Muscle layer of duodenum (tissue), 2 donors: ENCODE measurements around the gene NLGN1.
"Not testable (repeated sequence)": the region's sequence is repeated elsewhere in the genome, so short reads cannot be mapped to it uniquely, and the experiment has no call there.

Experiments used
- H3K27ac ChIP-seq: one replicate; pipeline ENCODE4 v1.7.0; 2013; ENCODE audit warnings: mild to moderate bottlenecking, low read length
- H3K27me3 ChIP-seq: one replicate; pipeline ENCODE4 v1.7.0; 2013; ENCODE audit warnings: low read depth, mild to moderate bottlenecking, control low read depth, low read length
- H3K36me3 ChIP-seq, 2 donors: one replicate each; pipeline ENCODE4 v1.7.0; 2013; ENCODE audit warnings: low read length in 2 of 2, control low read depth in 1 of 2, mild to moderate bottlenecking in 1 of 2; ENCODE audit not compliant: insufficient read depth in 2 of 2, control insufficient read depth in 1 of 2
- H3K4me1 ChIP-seq, 2 donors: one replicate each; pipeline ENCODE4 v1.7.0; 2013; ENCODE audit warnings: low read length in 2 of 2, mild to moderate bottlenecking in 2 of 2, control low read depth in 1 of 2, moderate library complexity in 1 of 2; ENCODE audit not compliant: insufficient read depth in 2 of 2, control insufficient read depth in 1 of 2
- H3K4me3 ChIP-seq, 2 donors: one replicate each; pipeline ENCODE4 v1.7.0; 2013; ENCODE audit warnings: low read length in 2 of 2, low read depth in 1 of 2, mild to moderate bottlenecking in 1 of 2
- H3K9me3 ChIP-seq, 2 donors: one replicate each; pipeline ENCODE4 v1.7.0; 2013; ENCODE audit warnings: low read length in 2 of 2, control low read depth in 1 of 2, mild to moderate bottlenecking in 1 of 2; ENCODE audit not compliant: control insufficient read depth in 1 of 2
- donor health status: healthy.

NLGN1 gene

DNA sequence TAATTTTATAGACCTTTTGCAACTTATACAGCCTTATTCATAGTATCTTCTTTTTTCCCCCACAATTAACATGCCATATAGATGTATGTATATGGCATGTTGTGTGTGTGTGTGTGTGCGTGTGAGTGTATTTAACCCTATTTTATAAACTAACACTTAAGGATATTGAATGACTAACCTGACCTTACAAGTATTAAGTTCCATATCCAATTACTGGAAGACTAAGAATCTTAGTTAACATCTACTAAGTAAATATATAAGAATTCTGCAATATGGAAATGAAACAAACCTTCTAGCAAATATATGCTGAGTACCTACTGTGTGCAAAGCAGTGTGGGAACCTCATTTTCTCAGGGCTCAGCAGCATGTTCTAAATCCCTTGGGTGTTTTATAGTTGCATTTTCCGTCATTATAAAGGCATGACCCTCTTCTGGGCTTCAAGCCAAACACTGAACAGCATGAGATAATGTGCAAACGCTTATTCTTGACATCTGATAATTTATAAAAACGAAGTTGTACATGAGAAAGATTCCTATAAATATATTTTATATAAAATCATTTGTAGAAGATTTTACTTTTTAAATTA is 105.5 kb downstream of the NLGN1 start:
- Histone ChIP-seq H3K27ac (no peak overlapping the region), H3K4me1 (peaks cover 0 to 3% of the 10 kb centered on the region in 2 donors)

DNA sequence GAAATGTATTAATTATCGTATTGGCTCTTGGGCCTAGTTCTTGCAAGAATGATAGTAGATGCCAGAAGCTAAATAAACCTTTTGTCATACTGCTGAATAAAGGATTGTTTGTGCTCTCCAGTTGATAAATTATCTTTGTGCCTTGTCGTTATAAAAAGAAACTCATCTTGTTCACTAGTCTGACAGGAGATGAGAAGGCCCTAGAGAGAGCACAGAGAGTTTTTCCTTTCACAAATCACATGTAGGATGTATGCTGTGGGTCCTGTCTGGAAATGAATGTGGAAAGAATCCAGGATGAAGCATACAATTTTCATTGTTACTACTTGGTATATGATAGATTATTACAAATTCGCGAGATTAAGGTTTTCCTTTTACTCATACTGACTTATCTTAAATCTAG is 113.0 kb downstream of the NLGN1 start:
- H3K27ac ChIP-seq = no peak overlapping the region
- H3K27me3 ChIP-seq = no peaks in the 10 kb centered on the region
- no peaks in the 10 kb centered on the region for H3K9me3 ChIP-seq
- no peaks in the 10 kb centered on the region for H3K4me1 ChIP-seq
- H3K36me3 ChIP-seq = no peaks in the 10 kb centered on the region
- no peak overlapping the region for H3K4me3 ChIP-seq

More for the DNA sequence above, 105.5 kb downstream of the NLGN1 start:
- no peak overlapping the region for H3K4me3 ChIP-seq
- no peaks in the 10 kb centered on the region for H3K27me3 ChIP-seq
- H3K9me3 ChIP-seq = no peaks in the 10 kb centered on the region
- H3K36me3 ChIP-seq = no peaks in the 10 kb centered on the region

DNA sequence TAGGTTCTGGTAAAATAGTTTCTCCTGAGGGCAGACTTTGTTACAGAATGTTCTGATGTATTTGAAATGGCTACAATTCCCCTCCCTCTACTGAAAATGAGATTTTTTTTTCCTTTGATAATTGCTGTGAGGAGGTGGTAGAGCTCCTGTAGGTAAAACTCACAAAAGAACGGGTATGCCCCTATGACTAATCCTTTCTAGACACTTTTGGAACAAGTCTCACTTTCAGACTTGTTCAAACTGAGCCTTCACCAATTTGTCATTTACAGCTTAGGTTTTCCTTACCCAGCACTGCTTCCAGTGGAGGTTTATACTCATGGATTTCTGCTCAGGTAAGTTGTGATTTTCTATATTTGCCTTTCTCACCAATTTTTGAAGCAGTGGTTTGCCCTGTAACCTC is 115.6 kb downstream of the NLGN1 start:
- Histone ChIP-seq H3K9me3 (no peaks in the 10 kb centered on the region), H3K4me1 (no peaks in the 10 kb centered on the region), H3K36me3 (no peaks in the 10 kb centered on the region), H3K4me3 (no peak overlapping the region), H3K27ac (no peak overlapping the region), H3K27me3 (no peaks in the 10 kb centered on the region)

DNA sequence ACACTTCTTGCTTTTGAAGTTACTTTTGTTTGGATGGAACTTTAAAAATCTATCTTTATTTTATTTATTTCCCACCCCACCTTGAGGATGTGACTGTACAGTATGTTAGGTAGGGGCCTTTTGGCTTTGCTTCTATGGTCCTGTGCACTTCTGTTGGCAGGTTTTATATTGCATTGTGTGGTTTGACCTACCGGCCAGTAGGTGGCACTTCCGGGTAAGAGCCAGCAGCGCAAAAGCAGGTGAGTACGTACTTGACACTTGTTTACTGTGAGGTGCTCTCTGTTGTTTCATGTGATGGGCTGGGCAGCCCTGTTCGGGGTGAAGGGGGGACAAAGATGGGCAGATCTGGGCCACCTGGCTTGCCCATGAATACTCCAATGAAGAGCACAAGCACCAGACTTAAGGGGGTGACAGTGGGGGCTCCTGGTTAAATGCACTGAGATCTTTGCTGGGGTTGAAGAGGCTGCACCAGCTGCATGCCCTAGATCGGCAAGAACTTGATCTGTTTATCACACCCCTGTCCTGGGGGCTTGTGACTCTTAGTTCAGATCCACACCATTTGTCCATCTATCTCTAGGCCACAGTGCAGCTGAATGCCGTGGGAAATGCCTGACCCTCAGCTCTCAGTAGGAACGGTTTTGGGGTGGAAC is 131.6 kb downstream of the NLGN1 start:
- Histone ChIP-seq H3K27me3 (no peaks in the 10 kb centered on the region), H3K4me3 (no peak overlapping the region), H3K4me1 (no peaks in the 10 kb centered on the region), H3K9me3 (peaks cover 0 to 19% of the 10 kb centered on the region in 2 donors), H3K36me3 (no peaks in the 10 kb centered on the region), H3K27ac (no peak overlapping the region)

DNA sequence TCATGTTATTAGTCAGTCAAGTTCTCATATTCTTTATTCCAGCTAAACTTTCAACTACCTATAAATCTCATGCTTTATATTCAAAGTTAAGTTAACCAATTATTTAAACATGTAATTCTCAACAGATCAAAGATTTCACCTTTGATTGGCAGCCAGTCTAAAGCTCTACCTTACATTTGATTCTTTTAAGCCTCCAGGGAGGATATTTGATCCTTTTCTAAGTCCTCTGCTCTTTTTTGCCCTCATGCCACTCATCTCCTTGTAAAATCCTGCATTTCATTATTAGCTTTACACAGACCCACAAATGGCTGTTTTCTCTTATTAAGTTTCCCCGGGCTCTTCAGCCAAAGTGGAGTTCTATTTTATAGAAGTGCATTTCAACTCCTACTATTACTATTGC is 134.1 kb downstream of the NLGN1 start:
- H3K9me3 ChIP-seq = peaks cover 0 to 11% of the 10 kb centered on the region in 2 donors
- no peak overlapping the region for H3K27ac ChIP-seq
- H3K4me1 ChIP-seq = no peaks in the 10 kb centered on the region
- H3K27me3 ChIP-seq = no peaks in the 10 kb centered on the region
- H3K4me3 ChIP-seq = no peak overlapping the region
- no peaks in the 10 kb centered on the region for H3K36me3 ChIP-seq

DNA sequence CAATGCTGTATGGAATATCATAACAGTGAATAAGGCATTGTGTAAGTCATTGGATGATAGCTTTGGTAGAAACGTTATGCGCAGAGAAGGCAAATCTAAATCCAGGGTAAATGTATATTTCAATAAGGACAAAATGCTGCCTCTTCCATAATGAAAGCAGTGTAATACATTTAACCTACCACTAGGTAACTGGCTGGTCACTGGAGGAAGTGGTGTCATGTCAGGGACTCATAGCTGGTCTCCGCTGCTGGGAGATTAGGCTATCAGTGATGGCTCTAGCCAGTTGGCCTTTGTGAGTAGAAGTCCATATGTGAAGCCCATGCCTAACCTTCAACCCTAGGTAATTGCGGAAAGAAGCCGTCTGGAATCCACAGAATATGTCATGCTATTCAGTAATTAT is 140.9 kb downstream of the NLGN1 start:
- H3K36me3 ChIP-seq = no peaks in the 10 kb centered on the region
- H3K27ac ChIP-seq = no peak overlapping the region
- no peaks in the 10 kb centered on the region for H3K27me3 ChIP-seq
- no peaks in the 10 kb centered on the region for H3K9me3 ChIP-seq
- no peaks in the 10 kb centered on the region for H3K4me1 ChIP-seq
- no peak overlapping the region for H3K4me3 ChIP-seq

DNA sequence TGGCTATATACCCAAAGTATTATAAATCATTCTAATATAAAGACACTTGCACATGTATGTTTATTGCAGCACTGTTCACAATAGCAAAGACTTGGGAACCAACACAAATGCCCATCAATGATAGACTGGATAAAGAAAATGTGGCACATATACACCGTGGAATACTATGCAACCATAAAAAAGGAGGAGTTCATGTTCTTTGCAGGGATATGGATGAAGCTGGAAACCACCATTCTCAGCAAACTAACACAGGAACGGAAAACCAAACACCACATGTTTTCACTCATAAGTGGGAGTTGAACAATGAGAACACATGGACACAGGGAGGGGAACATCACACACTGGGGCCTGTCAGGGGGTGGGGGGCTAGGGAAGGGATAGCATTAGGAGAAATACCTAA is 148.0 kb downstream of the NLGN1 start:
- H3K27ac ChIP-seq, H3K36me3 ChIP-seq, H3K9me3 ChIP-seq, H3K4me1 ChIP-seq, H3K27me3 ChIP-seq, H3K4me3 ChIP-seq: not testable (repeated sequence)

DNA sequence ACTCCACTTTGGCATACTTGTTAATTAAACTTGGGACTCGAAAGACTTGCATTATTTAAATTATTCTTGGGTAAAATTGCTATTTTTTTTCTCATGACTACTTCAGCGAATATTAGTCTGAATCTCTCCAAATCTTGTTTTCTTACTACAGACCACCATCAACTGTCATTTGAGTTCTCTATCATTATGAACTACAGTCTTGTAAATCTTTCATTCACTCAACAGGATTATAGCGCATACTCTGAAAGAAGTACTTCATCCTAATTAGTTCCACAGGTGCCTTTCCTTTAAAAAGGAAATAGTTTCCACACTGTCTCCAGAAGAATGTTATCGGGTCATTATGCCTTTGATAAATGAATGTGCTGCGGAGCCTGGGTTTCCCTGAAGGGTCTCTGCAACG is 149.5 kb downstream of the NLGN1 start:
- Histone ChIP-seq H3K4me1 (no peaks in the 10 kb centered on the region), H3K27ac (no peak overlapping the region), H3K27me3 (no peaks in the 10 kb centered on the region), H3K36me3 (no peaks in the 10 kb centered on the region), H3K4me3 (no peak overlapping the region), H3K9me3 (no peaks in the 10 kb centered on the region)

DNA sequence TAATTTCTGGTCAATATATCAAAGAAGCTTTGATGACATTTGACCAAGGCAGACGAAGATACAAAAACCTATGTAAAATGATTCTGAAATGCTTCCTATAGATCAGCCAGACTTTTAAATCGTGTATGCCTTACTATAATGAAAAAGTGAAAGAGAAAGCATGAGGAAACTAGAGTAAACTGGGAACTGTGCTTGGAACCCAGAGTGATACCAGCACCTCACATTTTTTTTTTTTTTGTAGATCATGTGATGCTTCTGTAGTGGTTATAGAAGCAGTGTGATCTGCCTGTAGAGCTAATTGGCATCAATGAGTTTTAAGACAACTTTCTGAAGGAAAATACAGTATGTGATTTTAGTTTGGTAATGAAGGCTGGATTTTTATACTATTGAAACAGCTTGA is 150.7 kb downstream of the NLGN1 start:
- H3K4me3 ChIP-seq = no peak overlapping the region
- no peak overlapping the region for H3K27ac ChIP-seq
- H3K4me1 ChIP-seq = no peaks in the 10 kb centered on the region
- H3K9me3 ChIP-seq = no peaks in the 10 kb centered on the region
- no peaks in the 10 kb centered on the region for H3K36me3 ChIP-seq
- H3K27me3 ChIP-seq = no peaks in the 10 kb centered on the region

DNA sequence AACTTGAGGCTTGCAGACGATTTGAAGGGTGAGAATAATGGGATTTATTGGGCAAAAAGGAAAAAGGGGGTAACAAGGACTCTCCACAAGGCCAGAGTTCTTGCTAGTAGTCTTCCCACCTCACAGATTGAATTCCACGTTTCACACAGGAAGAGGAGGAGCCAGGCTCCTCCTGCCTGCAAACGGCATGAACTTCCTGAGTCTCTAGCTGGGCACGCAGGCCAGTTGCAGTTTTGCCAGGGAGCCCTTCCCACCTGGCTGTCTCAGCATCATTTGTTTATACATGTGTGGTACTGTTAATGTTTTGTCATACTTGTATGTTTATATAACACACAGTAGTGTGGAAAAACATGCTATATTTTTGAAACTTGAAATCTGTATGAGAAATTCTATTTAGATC is 155.0 kb downstream of the NLGN1 start:
- Histone ChIP-seq H3K4me1 (no peaks in the 10 kb centered on the region), H3K27ac (no peak overlapping the region), H3K36me3 (no peaks in the 10 kb centered on the region), H3K27me3 (no peaks in the 10 kb centered on the region), H3K9me3 (no peaks in the 10 kb centered on the region), H3K4me3 (no peak overlapping the region)

DNA sequence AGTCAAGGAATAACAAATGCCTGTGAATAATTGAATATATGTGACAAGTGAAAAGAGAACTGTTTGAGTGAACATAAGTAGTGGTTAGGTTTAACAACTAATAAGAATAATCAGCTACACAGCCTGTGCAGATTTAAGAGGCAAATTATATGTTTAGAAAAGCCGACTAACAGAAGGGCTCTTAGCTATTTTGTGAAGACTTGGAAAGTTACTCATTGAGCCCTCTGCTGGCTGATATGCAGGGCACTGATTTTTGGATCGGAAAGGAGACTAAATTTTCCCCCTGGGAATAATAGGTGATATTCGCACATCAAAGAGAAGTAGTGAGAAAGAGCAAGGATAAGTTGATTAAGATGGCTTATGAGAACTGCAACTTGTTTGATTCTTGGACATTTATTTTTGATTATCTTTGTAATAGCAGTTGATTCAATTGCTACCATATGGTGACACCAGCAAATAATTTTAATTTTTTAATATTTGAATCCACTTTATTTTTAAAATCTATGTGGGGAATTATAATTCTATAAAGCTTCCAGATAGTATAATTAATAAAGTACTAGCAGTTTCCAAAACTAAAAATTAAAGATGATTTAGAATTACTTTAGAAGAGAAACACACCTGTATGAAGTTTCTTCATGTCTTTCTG is 156.2 kb downstream of the NLGN1 start:
- no peak overlapping the region for H3K27ac ChIP-seq
- H3K36me3 ChIP-seq = no peaks in the 10 kb centered on the region
- no peaks in the 10 kb centered on the region for H3K27me3 ChIP-seq
- H3K9me3 ChIP-seq = no peaks in the 10 kb centered on the region
- H3K4me1 ChIP-seq = no peaks in the 10 kb centered on the region
- H3K4me3 ChIP-seq = no peak overlapping the region

DNA sequence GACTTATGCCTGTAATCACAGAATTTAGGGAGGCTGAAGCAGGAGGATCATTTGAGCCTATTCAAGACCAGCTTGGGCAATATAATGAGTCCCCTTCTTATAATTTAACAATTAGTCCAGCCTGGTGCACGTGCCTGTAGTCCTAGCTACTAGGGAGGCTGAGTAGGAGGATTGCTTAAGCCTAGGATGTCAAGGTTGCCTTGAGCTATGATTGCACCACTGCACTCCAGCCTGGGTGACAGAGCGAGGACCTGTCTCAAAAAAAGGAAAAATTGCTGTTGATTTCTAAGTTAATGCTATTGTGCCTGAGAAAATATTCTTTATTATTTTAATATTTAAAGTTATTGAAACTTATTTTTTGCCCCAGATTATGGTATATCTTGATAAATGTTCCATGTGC is 159.0 kb downstream of the NLGN1 start:
- Histone ChIP-seq H3K27ac (no peak overlapping the region), H3K27me3 (no peaks in the 10 kb centered on the region), H3K4me1 (no peaks in the 10 kb centered on the region), H3K9me3 (no peaks in the 10 kb centered on the region), H3K4me3 (no peak overlapping the region), H3K36me3 (no peaks in the 10 kb centered on the region)
